Measurements from ENCODE around the gene SOX10. TPM values are rescaled to one million over a fixed set of nuclear protein-coding genes. Genes with fewer than 3 reads are reported as not detected.

The SOX10 gene
- polyA plus RNA-seq, 3 donors, result not detected

DNA sequence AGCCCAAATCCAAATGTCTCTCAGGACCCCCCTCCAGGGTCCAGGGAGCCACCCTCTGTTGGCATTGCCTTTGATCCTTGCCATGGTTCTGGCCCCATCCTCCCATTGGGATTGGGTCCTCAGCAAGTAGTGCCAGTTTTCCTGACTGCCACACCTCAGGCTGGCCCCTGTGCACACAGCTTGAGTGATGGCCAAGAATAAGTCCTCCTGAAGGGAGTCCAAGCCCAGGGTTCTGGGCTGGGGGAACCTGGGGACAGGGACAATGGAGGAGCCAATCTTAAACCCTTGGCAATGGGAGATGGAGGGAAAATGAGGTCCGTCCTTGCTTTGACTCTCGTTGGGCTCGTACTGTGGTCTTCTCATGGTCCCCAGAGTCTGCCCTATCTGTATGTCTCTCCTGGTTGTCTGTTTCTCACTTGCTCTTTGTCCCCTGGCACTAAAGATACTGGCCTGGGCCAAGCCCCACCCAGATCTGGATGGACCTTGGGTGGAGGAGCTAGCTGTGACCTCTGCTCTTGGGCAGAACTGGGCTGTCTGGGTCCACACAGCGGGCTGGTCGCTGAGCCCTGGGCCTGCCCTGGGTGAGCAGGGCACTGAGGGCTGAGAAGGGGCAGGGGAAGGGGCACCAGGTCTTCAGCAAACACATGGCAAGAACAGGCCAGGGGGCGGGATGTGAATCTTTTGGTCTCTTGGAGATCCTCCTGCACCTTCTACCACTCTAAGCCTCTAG lies 2.9 kb downstream of the SOX10 start:
- Mint-ChIP-seq H3K4me3 (no peak overlapping the region), H3K36me3 (peaks cover 4 to 7% of the 10 kb centered on the region in 2 donors), H3K4me1 (peaks cover 9% of the 10 kb centered on the region), H3K27ac (no peak overlapping the region), H3K27me3 (ENCODE audit: low read depth in 3 of 3) (peaks cover 0 to under 1% (median 0%) of the 10 kb centered on the region in 3 donors), H3K9me3 (peaks cover 0 to 1% (median 0%) of the 10 kb centered on the region in 7 donors)
- no peak for DNase-seq
- Histone ChIP-seq H3K27me3 (ENCODE audit: control insufficient read depth in 2 of 2, insufficient read depth in 2 of 2, low read length in 2 of 2) (no peaks in the 10 kb centered on the region), H3K4me1 (ENCODE audit: control insufficient read depth in 1 of 2, insufficient read depth in 2 of 2, low read length in 2 of 2) (no peaks in the 10 kb centered on the region), H2AFZ (ENCODE audit: insufficient read depth, low read depth, low read length, poor library complexity, severe bottlenecking) (no peak overlapping the region), H3K27ac (ENCODE audit: low read depth in 1 of 2, low read length in 2 of 2) (no peak overlapping the region), H3K4me2 (replicated peaks; ENCODE audit: extremely low read depth, low read length, poor library complexity, severe bottlenecking) (no peak overlapping the region), H4K20me1 (ENCODE audit: insufficient read depth, low read length) (no peaks in the 10 kb centered on the region), H3K9me3 (replicated peaks in 1 of 2; ENCODE audit: control insufficient read depth in 1 of 2, insufficient read depth in 1 of 2, low read length in 2 of 2) (no peaks in the 10 kb centered on the region), H3K4me3 (replicated peaks in 1 of 3; ENCODE audit: low read depth in 2 of 3, low read length in 3 of 3) (no peak overlapping the region), H3K36me3 (replicated peaks in 1 of 2; ENCODE audit: control insufficient read depth in 1 of 2, insufficient read depth in 2 of 2, low read length in 2 of 2) (no peaks in the 10 kb centered on the region), H3K79me2 (ENCODE audit: insufficient read depth, low read length) (no peaks in the 10 kb centered on the region), H3K9ac (ENCODE audit: insufficient read depth, low read length, poor library complexity, severe bottlenecking) (no peak overlapping the region)
- intact Hi-C loops (cut with micrococcal nuclease), result no loop called here
- TF ChIP-seq, protein P1, sequence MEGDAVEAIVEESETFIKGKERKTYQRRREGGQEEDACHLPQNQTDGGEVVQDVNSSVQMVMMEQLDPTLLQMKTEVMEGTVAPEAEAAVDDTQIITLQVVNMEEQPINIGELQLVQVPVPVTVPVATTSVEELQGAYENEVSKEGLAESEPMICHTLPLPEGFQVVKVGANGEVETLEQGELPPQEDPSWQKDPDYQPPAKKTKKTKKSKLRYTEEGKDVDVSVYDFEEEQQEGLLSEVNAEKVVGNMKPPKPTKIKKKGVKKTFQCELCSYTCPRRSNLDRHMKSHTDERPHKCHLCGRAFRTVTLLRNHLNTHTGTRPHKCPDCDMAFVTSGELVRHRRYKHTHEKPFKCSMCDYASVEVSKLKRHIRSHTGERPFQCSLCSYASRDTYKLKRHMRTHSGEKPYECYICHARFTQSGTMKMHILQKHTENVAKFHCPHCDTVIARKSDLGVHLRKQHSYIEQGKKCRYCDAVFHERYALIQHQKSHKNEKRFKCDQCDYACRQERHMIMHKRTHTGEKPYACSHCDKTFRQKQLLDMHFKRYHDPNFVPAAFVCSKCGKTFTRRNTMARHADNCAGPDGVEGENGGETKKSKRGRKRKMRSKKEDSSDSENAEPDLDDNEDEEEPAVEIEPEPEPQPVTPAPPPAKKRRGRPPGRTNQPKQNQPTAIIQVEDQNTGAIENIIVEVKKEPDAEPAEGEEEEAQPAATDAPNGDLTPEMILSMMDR (IDR thresholded peaks at IDR 0.05), result no peak
- 95% methylated on average over 6 of the region's 6 CpGs for WGBS (ENCODE audit: insufficient coverage)

GRCh38 chr22:37979782-37980181 lies 4.6 kb downstream of the SOX10 start:
- Histone ChIP-seq H3K9me3 (replicated peaks in 1 of 2; ENCODE audit: control insufficient read depth in 1 of 2, insufficient read depth in 1 of 2, low read length in 2 of 2) (no peaks in the 10 kb centered on the region), H3K27me3 (ENCODE audit: control insufficient read depth in 2 of 2, insufficient read depth in 2 of 2, low read length in 2 of 2) (no peaks in the 10 kb centered on the region), H2AFZ (ENCODE audit: insufficient read depth, low read depth, low read length, poor library complexity, severe bottlenecking) (no peak overlapping the region), H3K79me2 (ENCODE audit: insufficient read depth, low read length) (no peaks in the 10 kb centered on the region), H3K36me3 (replicated peaks in 1 of 2; ENCODE audit: control insufficient read depth in 1 of 2, insufficient read depth in 2 of 2, low read length in 2 of 2) (no peaks in the 10 kb centered on the region), H3K4me1 (ENCODE audit: control insufficient read depth in 1 of 2, insufficient read depth in 2 of 2, low read length in 2 of 2) (no peaks in the 10 kb centered on the region), H4K20me1 (ENCODE audit: insufficient read depth, low read length) (no peaks in the 10 kb centered on the region), H3K9ac (ENCODE audit: insufficient read depth, low read length, poor library complexity, severe bottlenecking) (no peak overlapping the region), H3K4me2 (replicated peaks; ENCODE audit: extremely low read depth, low read length, poor library complexity, severe bottlenecking) (no peak overlapping the region), H3K27ac (ENCODE audit: low read depth in 1 of 2, low read length in 2 of 2) (no peak overlapping the region), H3K4me3 (replicated peaks in 1 of 3; ENCODE audit: low read depth in 2 of 3, low read length in 3 of 3) (no peak overlapping the region)
- H3K9me3 Mint-ChIP-seq, result peaks cover 0 to 2% (median 0%) of the 10 kb centered on the region in 7 donors
- H3K27me3 Mint-ChIP-seq (ENCODE audit: low read depth in 3 of 3), result peaks cover 0 to 2% (median 0%) of the 10 kb centered on the region in 3 donors
- DNase-seq, result no peak
- H3K27ac Mint-ChIP-seq, result no peak overlapping the region
- H3K4me1 Mint-ChIP-seq, result peaks cover 7% of the 10 kb centered on the region
- intact Hi-C loops (cut with micrococcal nuclease), result no loop called here
- peaks cover 7 to 9% of the 10 kb centered on the region in 2 donors for H3K36me3 Mint-ChIP-seq
- no peak overlapping the region for H3K4me3 Mint-ChIP-seq
- TF ChIP-seq, protein P1 (IDR thresholded peaks at IDR 0.05), result no peak
- WGBS (ENCODE audit: insufficient coverage), result 95% methylated on average over 4 of the region's 8 CpGs

Measured in CD14-positive monocyte (primary cell).